Neural progenitor cell (in vitro differentiated cells): ENCODE measurements around the gene MTSS2. TPM values are rescaled to one million over a fixed set of nuclear protein-coding genes. Genes with fewer than 3 reads are reported as not detected.
A peak's percentile ranks its signal among the peaks of the same experiment; 100 is the strongest.

Experiments used
- DNase-seq: peaks from one replicate; pipeline ENCODE4 v3.0.0-alpha.2; 2016; ENCODE audit warnings: low spot score
- H2AFZ ChIP-seq: fragments of 200-600 bp; sonication (generic); replicated peaks from 2 replicates; pipeline ENCODE4 v1.6.1; 2016; ENCODE audit warnings: antibody characterized with exemption
- H3F3A ChIP-seq: fragments of 200-600 bp; sonication (generic); 2 replicates; pipeline ENCODE4 v1.6.1; 2016; ENCODE audit warnings: antibody characterized with exemption, low read depth
- H3K27ac ChIP-seq: fragments of 200-600 bp; sonication (generic); 2 replicates; pipeline ENCODE4 v1.5.1; 2016; ENCODE audit warnings: mild to moderate bottlenecking
- H3K27me3 ChIP-seq: fragments of 200-600 bp; sonication (generic); 2 replicates; pipeline ENCODE4 v1.6.1; 2016; ENCODE audit warnings: mild to moderate bottlenecking, moderate library complexity
- H3K36me3 ChIP-seq: fragments of 200-600 bp; sonication (generic); 2 replicates; pipeline ENCODE4 v1.5.1; 2016
- H3K4me1 ChIP-seq: fragments of 200-600 bp; sonication (generic); 2 replicates; pipeline ENCODE4 v1.6.1; 2016; ENCODE audit warnings: mixed run types
- H3K4me2 ChIP-seq: fragments of 200-600 bp; sonication (generic); 2 replicates; pipeline ENCODE4 v1.6.1; 2016
- H3K4me3 ChIP-seq: fragments of 200-600 bp; sonication (generic); 2 replicates; pipeline ENCODE4 v1.5.1; 2016
- H3K79me2 ChIP-seq: fragments of 200-600 bp; sonication (generic); 2 replicates; pipeline ENCODE4 v1.6.1; 2016; ENCODE audit warnings: low read depth
- H3K9ac ChIP-seq: fragments of 200-600 bp; sonication (generic); 2 replicates; pipeline ENCODE4 v1.6.1; 2016
- H3K9me3 ChIP-seq: fragments of 200-600 bp; sonication (generic); 2 replicates; pipeline ENCODE4 v1.5.1; 2016; ENCODE audit warnings: low read depth
- H4K20me1 ChIP-seq: fragments of 200-600 bp; sonication (generic); 2 replicates; pipeline ENCODE4 v1.6.1; 2016; ENCODE audit warnings: low read depth
- H3K27ac Mint-ChIP-seq: 3 replicates; pipeline ENCODE4 v1.8.0; 2021; ENCODE audit warnings: mixed read lengths
- H3K27me3 Mint-ChIP-seq: 2 replicates; pipeline ENCODE4 v1.8.0; 2022; ENCODE audit warnings: low read depth, mild to moderate bottlenecking, inconsistent platforms, moderate library complexity, mixed read lengths; ENCODE audit not compliant: insufficient read depth
- H3K36me3 Mint-ChIP-seq: 3 replicates; pipeline ENCODE4 v1.8.0; 2021; ENCODE audit warnings: mixed read lengths
- H3K4me1 Mint-ChIP-seq: 3 replicates; pipeline ENCODE4 v1.8.0; 2021; ENCODE audit warnings: mixed read lengths
- H3K4me3 Mint-ChIP-seq: 3 replicates; pipeline ENCODE4 v1.8.0; 2021; ENCODE audit warnings: mild to moderate bottlenecking, moderate library complexity, mixed read lengths
- H3K9me3 Mint-ChIP-seq: 3 replicates; pipeline ENCODE4 v1.8.0; 2020; ENCODE audit warnings: mixed read lengths
- EZH2 ChIP-seq: fragments of 200-600 bp; sonication (generic); IDR thresholded peaks from 2 replicates; pipeline ENCODE4 v1.6.1; 2017; ENCODE audit warnings: antibody characterized with exemption, mild to moderate bottlenecking, moderate library complexity
- EZH2phosphoT487 ChIP-seq: fragments of 200-600 bp; sonication (generic); IDR thresholded peaks from 2 replicates; pipeline ENCODE4 v1.6.1; 2017; ENCODE audit warnings: antibody characterized with exemption
- total RNA-seq: library from RNA; depleted of rRNA; stranded (reverse); fragments of >200 nt; gene quantifications from 2 replicates; pipeline ENCODE4 v1.2.3, GENCODE V29; 2015; ENCODE audit warnings: low replicate concordance
- TF ChIP-seq, protein P1 (sequence below): fragments of 200-600 bp; sonication (generic); IDR thresholded peaks from 2 replicates; pipeline ENCODE4 v1.5.1; 2017; ENCODE audit warnings: antibody characterized with exemption, mild to moderate bottlenecking

MTSS2 gene
- total RNA-seq, 1 donor from 2014 or later = 6.2 TPM

DNA sequence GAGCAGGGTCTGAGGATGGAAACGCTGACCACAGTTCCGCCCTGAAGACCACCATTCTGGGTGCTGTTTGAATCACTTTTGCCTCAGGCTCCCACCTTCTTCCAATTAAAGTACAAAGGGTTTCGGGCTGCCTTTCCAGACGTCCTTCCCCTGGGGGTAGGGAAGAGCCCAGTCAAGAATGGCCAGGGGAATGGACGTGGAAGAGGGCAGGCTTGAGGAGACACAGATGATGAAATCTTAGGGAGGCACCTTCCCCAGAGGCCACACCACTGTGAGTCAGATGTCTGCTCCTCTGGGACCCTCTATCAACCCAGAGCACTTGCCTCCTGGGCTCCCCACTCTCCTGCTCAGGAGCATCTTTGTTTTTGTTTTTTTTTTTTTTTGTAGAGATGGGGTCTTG lies 27.5 kb upstream of the MTSS2 start:
- H3K4me1 Mint-ChIP-seq = peaks cover 57% of the 10 kb centered on the region
- TF ChIP-seq EZH2 (no peak), EZH2phosphoT487 (no peak)
- TF ChIP-seq, protein P1, sequence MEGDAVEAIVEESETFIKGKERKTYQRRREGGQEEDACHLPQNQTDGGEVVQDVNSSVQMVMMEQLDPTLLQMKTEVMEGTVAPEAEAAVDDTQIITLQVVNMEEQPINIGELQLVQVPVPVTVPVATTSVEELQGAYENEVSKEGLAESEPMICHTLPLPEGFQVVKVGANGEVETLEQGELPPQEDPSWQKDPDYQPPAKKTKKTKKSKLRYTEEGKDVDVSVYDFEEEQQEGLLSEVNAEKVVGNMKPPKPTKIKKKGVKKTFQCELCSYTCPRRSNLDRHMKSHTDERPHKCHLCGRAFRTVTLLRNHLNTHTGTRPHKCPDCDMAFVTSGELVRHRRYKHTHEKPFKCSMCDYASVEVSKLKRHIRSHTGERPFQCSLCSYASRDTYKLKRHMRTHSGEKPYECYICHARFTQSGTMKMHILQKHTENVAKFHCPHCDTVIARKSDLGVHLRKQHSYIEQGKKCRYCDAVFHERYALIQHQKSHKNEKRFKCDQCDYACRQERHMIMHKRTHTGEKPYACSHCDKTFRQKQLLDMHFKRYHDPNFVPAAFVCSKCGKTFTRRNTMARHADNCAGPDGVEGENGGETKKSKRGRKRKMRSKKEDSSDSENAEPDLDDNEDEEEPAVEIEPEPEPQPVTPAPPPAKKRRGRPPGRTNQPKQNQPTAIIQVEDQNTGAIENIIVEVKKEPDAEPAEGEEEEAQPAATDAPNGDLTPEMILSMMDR = no peak
- H3K27ac ChIP-seq = no peak overlapping the region
- H3K79me2 ChIP-seq = no peaks in the 10 kb centered on the region
- peaks cover 3% of the 10 kb centered on the region for H4K20me1 ChIP-seq
- DNase-seq = no peak
- H3K4me3 Mint-ChIP-seq = no peak overlapping the region
- peaks cover 7% of the 10 kb centered on the region for H3K27me3 Mint-ChIP-seq
- peak overlapping the region; percentile 50 for H3K27ac Mint-ChIP-seq
- no peak overlapping the region for H3K4me3 ChIP-seq
- peaks cover 5% of the 10 kb centered on the region for H3K36me3 Mint-ChIP-seq
- no peaks in the 10 kb centered on the region for H3F3A ChIP-seq
- no peaks in the 10 kb centered on the region for H3K9me3 Mint-ChIP-seq
- H2AFZ ChIP-seq = no peak overlapping the region
- H3K36me3 ChIP-seq = no peaks in the 10 kb centered on the region
- no peaks in the 10 kb centered on the region for H3K27me3 ChIP-seq
- H3K9me3 ChIP-seq = no peaks in the 10 kb centered on the region
- H3K9ac ChIP-seq = no peak overlapping the region
- peak overlapping the region; percentile 52 for H3K4me2 ChIP-seq
- H3K4me1 ChIP-seq = peaks cover 27% of the 10 kb centered on the region

DNA sequence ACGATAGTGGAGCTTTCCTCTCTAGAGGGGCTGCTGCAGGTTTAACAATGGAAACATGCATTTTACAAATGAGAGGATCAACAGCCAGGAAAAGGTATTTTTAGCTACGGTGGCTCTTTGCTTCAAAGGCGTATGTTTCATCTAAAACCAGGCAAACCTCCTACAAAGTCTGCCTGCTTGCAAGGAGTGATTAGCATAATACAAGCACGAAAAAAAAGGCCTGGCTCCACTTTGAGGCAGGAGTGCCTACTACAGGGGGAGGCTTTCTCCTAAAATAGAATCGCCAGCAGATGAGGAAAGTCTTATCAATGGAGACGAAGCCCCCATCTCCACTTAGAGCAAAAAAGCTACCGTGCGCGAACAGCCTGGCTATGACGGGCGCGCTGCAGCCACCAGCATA lies 27.1 kb upstream of the MTSS2 start:
- Histone ChIP-seq H3K4me2 (peak overlapping the region; percentile 52), H3K36me3 (no peaks in the 10 kb centered on the region), H3F3A (no peaks in the 10 kb centered on the region), H3K27me3 (no peaks in the 10 kb centered on the region), H4K20me1 (peaks cover 3% of the 10 kb centered on the region), H3K79me2 (no peaks in the 10 kb centered on the region), H2AFZ (no peak overlapping the region), H3K4me1 (peaks cover 31% of the 10 kb centered on the region), H3K27ac (no peak overlapping the region), H3K9me3 (no peaks in the 10 kb centered on the region), H3K4me3 (no peak overlapping the region), H3K9ac (no peak overlapping the region)
- TF ChIP-seq, protein P1 = no peak
- TF ChIP-seq EZH2 = no peak
- TF ChIP-seq EZH2phosphoT487 = no peak
- Mint-ChIP-seq H3K9me3 (no peaks in the 10 kb centered on the region), H3K4me1 (peaks cover 58% of the 10 kb centered on the region), H3K4me3 (no peak overlapping the region), H3K36me3 (peaks cover 5% of the 10 kb centered on the region), H3K27ac (peak overlapping the region; percentile 50), H3K27me3 (peaks cover 7% of the 10 kb centered on the region)
- no peak for DNase-seq

DNA sequence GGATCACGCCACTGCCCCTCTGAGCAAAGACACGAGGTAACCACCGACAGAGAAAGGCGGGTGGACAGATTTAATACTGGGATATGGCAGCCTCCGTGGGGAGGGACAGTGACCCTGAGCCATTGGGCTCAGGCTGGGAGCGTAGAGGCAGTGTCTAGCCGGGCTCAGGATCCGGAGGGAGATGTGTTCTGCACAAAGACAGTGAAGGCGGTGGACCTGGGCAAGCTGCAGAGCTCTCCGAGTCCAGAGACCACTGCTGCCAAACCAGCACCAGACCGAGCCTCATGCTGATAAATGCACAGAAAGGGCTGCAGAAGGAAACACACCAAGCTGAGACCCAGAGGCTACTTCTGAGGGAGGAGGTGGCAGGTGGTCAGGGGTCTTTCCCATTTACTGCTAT lies 26.5 kb upstream of the MTSS2 start:
- H3K4me1 ChIP-seq = peaks cover 31% of the 10 kb centered on the region
- H3K79me2 ChIP-seq = no peaks in the 10 kb centered on the region
- peaks cover 5% of the 10 kb centered on the region for H3K36me3 Mint-ChIP-seq
- no peak overlapping the region for H3K27ac ChIP-seq
- H2AFZ ChIP-seq = no peak overlapping the region
- H4K20me1 ChIP-seq = peaks cover 3% of the 10 kb centered on the region
- H3K4me3 Mint-ChIP-seq = no peak overlapping the region
- H3K9me3 ChIP-seq = no peaks in the 10 kb centered on the region
- H3K4me2 ChIP-seq = no peak overlapping the region
- no peak overlapping the region for H3K9ac ChIP-seq
- no peaks in the 10 kb centered on the region for H3K36me3 ChIP-seq
- TF ChIP-seq, protein P1 = no peak
- TF ChIP-seq EZH2phosphoT487 (no peak), EZH2 (no peak)
- no peaks in the 10 kb centered on the region for H3K27me3 ChIP-seq
- no peak for DNase-seq
- H3K9me3 Mint-ChIP-seq = no peaks in the 10 kb centered on the region
- peaks cover 7% of the 10 kb centered on the region for H3K27me3 Mint-ChIP-seq
- no peaks in the 10 kb centered on the region for H3F3A ChIP-seq
- H3K4me1 Mint-ChIP-seq = peaks cover 58% of the 10 kb centered on the region
- H3K27ac Mint-ChIP-seq = no peak overlapping the region
- H3K4me3 ChIP-seq = no peak overlapping the region
